NT2/D1 (cell line): ENCODE measurements around the gene DIAPH1.
A peak's percentile ranks its signal among the peaks of the same experiment; 100 is the strongest.

Experiments
- DNase-seq: peaks from one replicate; pipeline ENCODE4 v3.0.0-alpha.2; 2011; ENCODE audit warnings: low read depth, low spot score
- H3K27me3 ChIP-seq: 2 replicates; pipeline ENCODE4 v1.6.0; 2011; ENCODE audit warnings: mild to moderate bottlenecking; ENCODE audit not compliant: insufficient read length, insufficient read depth
- H3K36me3 ChIP-seq: 2 replicates; pipeline ENCODE4 v1.6.1; 2011; ENCODE audit warnings: mild to moderate bottlenecking, low read length, mixed read lengths; ENCODE audit not compliant: insufficient read depth, insufficient read length
- H3K4me1 ChIP-seq: 2 replicates; pipeline ENCODE4 v1.5.1; 2011; ENCODE audit not compliant: insufficient read depth, insufficient read length
- H3K4me3 ChIP-seq: 2 replicates; pipeline ENCODE4 v1.5.1; 2011; ENCODE audit warnings: low read depth; ENCODE audit not compliant: insufficient read length
- H3K9ac ChIP-seq: 2 replicates; pipeline ENCODE4 v1.6.0; 2011; ENCODE audit warnings: low read depth; ENCODE audit not compliant: insufficient read length
- H3K9me3 ChIP-seq: 2 replicates; pipeline ENCODE4 v1.5.1; 2011; ENCODE audit warnings: mild to moderate bottlenecking, low read length; ENCODE audit not compliant: insufficient read depth
- SUZ12 ChIP-seq: IDR thresholded peaks from 2 replicates; pipeline ENCODE4 v1.6.1; 2011; ENCODE audit not compliant: insufficient read length, insufficient read depth; ENCODE audit errors: extremely low read depth
- YY1 ChIP-seq: IDR thresholded peaks from 2 replicates; pipeline ENCODE4 v1.6.1; 2011; ENCODE audit not compliant: insufficient read length, insufficient read depth
- ZNF274 ChIP-seq: IDR thresholded peaks from 2 replicates; pipeline ENCODE4 v1.6.1; 2011; ENCODE audit warnings: mild to moderate bottlenecking, low read depth, low read length

DIAPH1 gene

DNA sequence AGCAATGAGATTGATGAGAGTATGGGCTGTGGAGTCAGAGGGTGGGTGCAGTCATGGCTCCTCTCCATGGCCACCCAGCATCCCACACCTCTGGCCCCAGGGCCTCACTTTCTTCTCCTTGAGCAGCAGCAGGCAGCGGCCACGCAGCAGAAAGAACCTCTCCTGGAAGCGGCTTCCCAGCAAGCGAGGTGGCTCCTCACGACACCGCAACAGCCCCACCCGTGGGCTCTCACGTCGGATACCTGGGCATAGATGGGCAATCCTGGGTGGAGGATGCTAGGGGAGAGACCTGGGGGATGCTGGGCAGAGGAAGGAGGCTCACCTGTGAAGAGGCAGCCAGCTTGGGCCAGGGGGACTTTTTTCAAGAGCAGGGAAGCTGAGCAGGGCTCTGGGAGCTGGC is 37.6 kb upstream of the DIAPH1 start:
- Histone ChIP-seq H3K9ac (no peak overlapping the region), H3K27me3 (peaks cover 11% of the 10 kb centered on the region), H3K9me3 (no peaks in the 10 kb centered on the region), H3K4me3 (no peak overlapping the region), H3K36me3 (peaks cover 35% of the 10 kb centered on the region), H3K4me1 (no peaks in the 10 kb centered on the region)
- no peak for DNase-seq
- TF ChIP-seq YY1 (no peak), SUZ12 (no peak), ZNF274 (no peak)

DNA sequence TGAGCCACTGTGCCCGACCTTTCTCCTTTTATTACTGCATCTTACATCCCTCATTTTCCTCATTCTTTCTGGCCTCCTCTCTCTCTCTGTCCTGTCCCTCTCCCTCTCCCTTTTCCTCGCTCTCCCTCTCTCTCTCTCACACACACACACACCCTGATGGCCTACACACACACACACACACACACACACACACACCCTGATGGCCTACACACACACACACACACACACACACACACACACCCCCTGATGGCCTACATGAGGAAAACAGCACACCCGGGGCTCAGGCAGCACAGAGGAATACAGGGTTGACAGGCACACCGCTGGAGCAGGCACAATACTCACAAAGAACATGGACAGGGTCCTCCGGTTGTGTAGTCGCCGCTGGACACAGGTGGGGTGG is 36.2 kb upstream of the DIAPH1 start:
- Histone ChIP-seq H3K4me1 (no peaks in the 10 kb centered on the region), H3K27me3 (peaks cover 11% of the 10 kb centered on the region), H3K36me3 (peaks cover 35% of the 10 kb centered on the region), H3K9me3 (no peaks in the 10 kb centered on the region), H3K9ac (no peak overlapping the region), H3K4me3 (no peak overlapping the region)
- no peak for TF ChIP-seq YY1
- no peak for DNase-seq

DNA sequence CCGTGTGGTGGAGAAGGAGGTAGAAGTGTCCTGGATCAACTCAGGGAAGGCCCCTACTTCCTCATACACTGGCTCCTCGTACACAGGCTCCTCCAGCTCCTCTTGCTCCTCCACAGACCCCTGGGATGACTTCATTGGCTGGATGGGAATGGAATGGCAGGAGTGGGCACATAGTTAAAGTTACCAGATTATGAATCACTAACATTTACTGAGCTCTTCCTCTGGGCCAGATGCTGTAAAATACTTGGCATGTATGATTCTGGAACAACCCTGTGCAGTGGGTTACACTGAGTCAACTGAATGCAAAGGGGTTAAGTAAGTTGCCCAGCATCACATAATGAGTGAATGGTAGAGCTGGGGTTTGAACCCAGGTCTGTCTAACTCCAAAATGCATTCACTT is 35.5 kb upstream of the DIAPH1 start:
- Histone ChIP-seq H3K4me1 (peaks cover 3% of the 10 kb centered on the region), H3K4me3 (no peak overlapping the region), H3K9me3 (no peaks in the 10 kb centered on the region), H3K36me3 (peaks cover 32% of the 10 kb centered on the region), H3K27me3 (peaks cover 11% of the 10 kb centered on the region), H3K9ac (no peak overlapping the region)
- TF ChIP-seq ZNF274 (no peak), YY1 (no peak), SUZ12 (no peak)
- no peak for DNase-seq

DNA sequence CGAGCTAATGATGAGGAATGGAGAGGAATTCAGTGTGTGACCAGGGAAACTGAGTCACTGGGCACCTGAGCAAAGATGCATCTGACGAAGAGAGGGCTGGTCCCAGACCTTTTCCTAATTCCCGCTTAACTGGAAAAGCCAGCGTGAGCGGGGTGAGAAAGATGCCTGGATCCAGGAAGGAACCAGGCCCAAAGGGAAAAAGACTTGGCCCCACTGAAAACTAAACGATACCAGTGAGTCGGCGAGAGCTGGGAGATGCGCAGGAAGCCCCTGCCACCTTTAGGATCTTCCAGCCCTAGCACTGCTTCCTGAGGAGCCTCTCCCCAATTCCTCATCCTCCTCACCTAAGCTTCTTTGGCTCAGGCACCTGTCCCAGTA is 32.9 kb upstream of the DIAPH1 start:
- no peak for DNase-seq
- no peak overlapping the region for H3K4me3 ChIP-seq
- peak overlapping the region; percentile 21 for H3K9ac ChIP-seq
- TF ChIP-seq YY1 (no peak), ZNF274 (no peak)
- no peaks in the 10 kb centered on the region for H3K9me3 ChIP-seq
- peaks cover 6% of the 10 kb centered on the region for H3K4me1 ChIP-seq
- H3K27me3 ChIP-seq: peaks cover 11% of the 10 kb centered on the region
- peaks cover 31% of the 10 kb centered on the region for H3K36me3 ChIP-seq

DNA sequence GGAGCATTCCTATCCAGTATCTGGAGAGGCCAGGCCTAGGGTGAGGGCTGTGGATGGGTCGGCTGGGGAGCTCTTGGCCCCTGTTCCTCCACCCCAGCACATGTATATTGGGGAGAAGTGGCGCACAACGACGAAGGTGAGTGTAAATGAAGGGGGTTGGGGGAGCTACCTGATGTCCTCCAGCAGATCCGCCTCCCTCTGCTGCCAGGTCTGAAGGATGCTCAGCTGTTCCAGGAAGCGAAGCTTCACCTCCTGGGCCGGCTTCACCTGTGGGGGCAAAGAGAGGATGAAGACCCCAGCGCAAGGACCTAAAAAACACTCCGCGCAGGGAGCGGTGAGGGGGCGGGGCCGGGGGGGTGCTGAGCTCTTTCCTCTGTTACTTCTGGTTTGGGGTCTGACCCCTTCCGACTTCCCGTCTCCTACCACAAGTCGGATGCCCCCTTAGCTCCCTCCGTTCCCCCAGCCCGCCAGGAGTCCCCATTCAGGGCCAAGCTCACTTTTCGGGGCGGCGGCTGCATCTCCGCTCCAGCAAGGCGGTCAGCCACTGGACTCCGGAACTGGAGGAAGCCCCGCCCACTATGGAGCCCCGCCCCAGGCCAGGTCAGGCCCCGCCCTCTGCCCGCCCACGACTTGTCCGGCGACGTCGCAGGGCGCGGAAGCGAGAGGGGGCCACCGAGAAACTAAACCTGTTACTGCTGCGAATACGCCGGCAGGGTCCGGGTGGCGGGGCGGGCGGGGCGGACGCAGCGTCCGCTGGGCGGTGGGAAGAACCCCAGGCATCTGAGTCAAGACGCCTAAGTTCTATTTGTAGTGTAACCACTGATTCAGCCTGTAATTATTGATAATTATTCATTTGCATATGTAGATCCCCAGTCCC is 32.3 kb upstream of the DIAPH1 start, which contains the start of gene FCHSD1:
Gene FCHSD1, minus strand, starts transcription at position 568 of the 877 bp plus-strand sequence. Its CDS starts 50 bp downstream, at position 518.
- Histone ChIP-seq H3K27me3 (peaks cover 11% of the 10 kb centered on the region), H3K36me3 (peaks cover 32% of the 10 kb centered on the region), H3K9ac (peak within 1 kb of the TSS; percentile 76), H3K9me3 (no peaks in the 10 kb centered on the region), H3K4me1 (peaks cover 6% of the 10 kb centered on the region), H3K4me3 (peak within 1 kb of the TSS; percentile 49)
- DNase-seq: peak; percentile 60
- no peak for TF ChIP-seq SUZ12
- no peak for TF ChIP-seq YY1
- TF ChIP-seq ZNF274: no peak

GRCh38 chr5:141649972-141650371 is 31.2 kb upstream of the DIAPH1 start:
- no peak for TF ChIP-seq YY1
- no peak for TF ChIP-seq SUZ12
- TF ChIP-seq ZNF274: no peak
- Histone ChIP-seq H3K4me1 (peaks cover 8% of the 10 kb centered on the region), H3K27me3 (peaks cover 11% of the 10 kb centered on the region), H3K9me3 (no peaks in the 10 kb centered on the region), H3K36me3 (peaks cover 25% of the 10 kb centered on the region), H3K4me3 (no peak overlapping the region), H3K9ac (no peak overlapping the region)
- no peak for DNase-seq

GRCh38 chr5:141649056-141649688 is 30.4 kb upstream of the DIAPH1 start:
- TF ChIP-seq YY1 (no peak), SUZ12 (no peak), ZNF274 (no peak)
- Histone ChIP-seq H3K4me1 (peaks cover 8% of the 10 kb centered on the region), H3K4me3 (no peak overlapping the region)

More at GRCh38 chr5:141649056-141649688, 30.4 kb upstream of the DIAPH1 start:
- H3K9me3 ChIP-seq: no peaks in the 10 kb centered on the region
- H3K36me3 ChIP-seq: peaks cover 29% of the 10 kb centered on the region
- peaks cover 11% of the 10 kb centered on the region for H3K27me3 ChIP-seq
- no peak overlapping the region for H3K9ac ChIP-seq
- no peak for DNase-seq
